GM21576 (cell line): ENCODE data around the gene PSAP.
"Not testable (repeated sequence)": the region's sequence is repeated elsewhere in the genome, so short reads cannot be mapped to it uniquely, and the experiment has no call there.

ENCODE experiments used
- ATAC-seq: cut with Tn5 transposase; IDR thresholded peaks from one replicate; pipeline ENCODE4 v1.9.1; 2021; ENCODE audit warnings: mild to moderate bottlenecking, moderate library complexity; ENCODE audit not compliant: unreplicated experiment

PSAP gene

DNA sequence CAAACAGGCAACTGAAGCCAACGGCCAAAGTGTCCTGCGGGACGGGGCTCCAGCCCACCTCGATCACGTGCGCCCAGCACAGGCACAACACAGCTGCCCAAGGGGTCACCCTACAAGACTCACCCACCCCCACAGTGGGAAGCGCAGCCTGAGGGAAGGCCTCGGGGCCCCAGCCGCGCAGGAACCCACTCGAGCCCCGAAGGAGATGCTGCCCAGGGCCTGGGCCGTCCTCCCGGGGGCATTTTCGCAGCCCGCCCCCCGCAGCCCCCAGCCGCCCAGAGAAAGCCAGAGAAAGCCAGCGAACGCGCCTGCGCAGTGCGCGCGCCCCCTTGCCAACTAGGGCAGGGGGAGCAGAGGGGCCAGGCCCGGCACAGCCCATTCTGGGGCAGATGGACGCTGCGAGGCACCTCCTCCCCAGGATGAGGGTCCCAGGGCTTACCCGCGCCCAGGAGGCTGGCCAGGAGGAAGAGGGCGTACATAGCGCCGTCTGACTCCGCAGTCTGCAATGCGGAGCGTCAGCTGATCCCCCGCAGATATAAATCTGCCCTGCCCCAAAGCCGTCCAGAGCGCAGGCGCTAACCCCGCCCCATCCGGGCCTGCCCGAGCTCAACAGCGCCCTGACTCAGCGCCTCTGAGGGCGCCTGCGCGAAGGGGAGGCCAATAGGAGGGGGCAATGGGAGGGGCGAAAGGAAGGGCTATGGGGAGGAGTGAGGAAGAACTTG, at the start of gene PSAP:
TSS of gene PSAP (minus strand) at position 509 of the 722 bp plus-strand sequence. CDS start at position 479, 30 bp downstream.
- ATAC-seq, result peak; percentile 89

DNA sequence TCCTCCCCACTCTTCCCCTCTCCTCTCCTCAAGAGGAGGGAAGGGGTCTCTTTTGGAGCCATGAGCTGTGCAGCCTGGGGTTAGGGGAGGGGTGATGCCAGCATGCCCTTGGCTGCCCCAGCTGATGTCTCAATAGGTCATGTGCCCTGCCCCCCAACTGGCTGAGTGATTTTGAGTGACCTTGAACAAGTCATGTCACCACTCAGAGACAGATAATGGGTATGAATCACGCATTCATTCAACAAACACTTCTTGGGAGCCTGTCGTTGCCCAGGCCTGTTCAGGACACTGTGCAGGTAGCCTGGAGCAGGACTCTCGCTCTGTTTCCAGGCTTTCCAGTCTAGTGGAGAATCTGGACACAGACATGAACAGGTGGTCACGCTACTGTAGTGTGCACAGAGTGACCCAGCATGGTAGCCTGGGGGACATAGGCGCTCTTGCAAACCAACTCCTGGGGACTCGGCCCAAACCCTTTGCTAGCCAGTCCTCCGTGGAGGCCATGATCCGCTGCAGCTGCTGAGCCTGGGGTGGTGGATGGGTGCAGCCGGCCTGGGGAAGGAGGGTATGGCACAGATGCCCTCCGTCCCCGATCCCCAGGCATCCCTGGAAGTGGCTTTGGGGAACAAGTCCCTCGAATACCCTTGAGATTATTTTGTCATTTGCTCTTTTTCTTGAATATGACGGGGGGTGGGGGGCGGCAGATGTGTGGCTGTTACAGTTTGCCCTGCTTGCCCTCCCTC, 49.6 kb upstream of the PSAP start:
- ATAC-seq, result no peak

GRCh38 chr10:71899665-71900412, 48.8 kb upstream of the PSAP start:
- ATAC-seq, result no peak

DNA sequence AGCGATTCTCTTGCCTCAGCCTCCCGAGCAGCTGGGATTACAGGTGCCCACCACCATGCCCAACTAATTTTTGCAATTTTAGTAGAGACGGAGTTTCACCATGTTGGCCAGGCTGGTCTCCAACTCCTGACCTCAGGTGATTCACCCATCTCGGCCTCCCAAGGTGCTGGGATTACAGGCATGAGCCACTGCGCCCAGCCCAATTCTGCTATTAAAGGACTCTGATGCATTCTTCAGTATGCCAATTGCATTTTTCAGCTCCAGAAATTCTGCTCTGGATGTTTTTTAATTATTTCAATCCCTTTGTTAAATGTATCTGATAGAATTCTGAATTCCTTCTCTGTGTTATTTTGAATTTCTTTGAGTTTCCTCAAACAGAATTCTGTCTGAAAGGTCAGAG, 47.3 kb upstream of the PSAP start:
- ATAC-seq, result not testable (repeated sequence)

GRCh38 chr10:71893920-71894319, 42.9 kb upstream of the PSAP start:
- no peak for ATAC-seq

- no peak for ATAC-seq
These were observed 42.3 kb upstream of the PSAP start for GRCh38 chr10:71893258-71893815.

- ATAC-seq, result no peak
These were observed 40.4 kb upstream of the PSAP start for GRCh38 chr10:71891437-71891836.

- ATAC-seq, result no peak
These were observed 38.4 kb upstream of the PSAP start for GRCh38 chr10:71889388-71889987.

- ATAC-seq, result peak; percentile 83
These were observed 37.8 kb upstream of the PSAP start for GRCh38 chr10:71888623-71889387.

- ATAC-seq, result no peak
These were observed 37.2 kb upstream of the PSAP start for GRCh38 chr10:71888248-71888622.

GRCh38 chr10:71887743-71888142, 36.7 kb upstream of the PSAP start:
- no peak for ATAC-seq

DNA sequence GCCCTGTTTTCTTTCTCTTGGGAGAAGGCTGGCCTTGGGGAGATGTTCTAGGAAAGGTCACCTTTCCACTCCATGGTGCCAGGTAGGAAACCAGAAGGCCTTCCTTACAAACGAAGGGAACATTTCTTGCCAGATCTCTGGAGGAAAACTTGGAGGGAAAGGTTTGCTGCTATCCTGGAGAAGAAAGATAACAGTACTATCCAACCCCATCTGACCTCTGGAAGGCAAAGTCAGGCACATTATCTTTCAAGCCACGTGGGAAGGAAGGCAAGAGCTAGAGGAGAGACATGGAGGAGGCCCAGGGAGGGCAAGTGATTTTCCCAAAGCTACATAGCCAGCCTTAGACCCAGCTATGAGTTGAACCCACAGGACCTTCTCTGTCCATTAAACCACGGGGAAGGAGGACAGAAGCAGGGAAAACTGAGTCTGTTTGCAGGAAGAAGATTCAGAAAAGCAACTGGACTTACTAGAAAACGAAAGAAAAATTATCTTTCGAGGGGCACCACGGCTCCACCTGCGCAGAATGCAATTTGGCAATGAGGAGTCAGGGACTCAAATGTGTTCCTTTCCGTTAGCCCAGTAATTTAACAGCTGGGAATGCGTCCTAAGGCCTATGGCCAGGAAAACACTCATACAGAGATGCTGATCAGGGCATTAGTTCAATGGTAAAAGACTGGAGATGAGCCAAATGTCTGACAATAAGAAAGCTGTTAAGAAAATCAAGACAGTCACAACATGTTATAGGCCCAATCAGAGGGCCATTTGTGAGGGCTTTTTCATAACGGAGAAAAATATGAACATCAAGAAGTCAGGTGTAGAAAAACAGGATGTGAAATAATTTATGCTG, 32.0 kb upstream of the PSAP start:
- ATAC-seq, result no peak

- ATAC-seq, result no peak
These were observed 30.8 kb upstream of the PSAP start for GRCh38 chr10:71881647-71882355.

- ATAC-seq, result not testable (repeated sequence)
These were observed 30.2 kb upstream of the PSAP start for GRCh38 chr10:71881307-71881624.

- no peak for ATAC-seq
These were observed 29.6 kb upstream of the PSAP start for GRCh38 chr10:71880425-71881306.

- no peak for ATAC-seq
These were observed 27.4 kb upstream of the PSAP start for GRCh38 chr10:71878327-71879034.

DNA sequence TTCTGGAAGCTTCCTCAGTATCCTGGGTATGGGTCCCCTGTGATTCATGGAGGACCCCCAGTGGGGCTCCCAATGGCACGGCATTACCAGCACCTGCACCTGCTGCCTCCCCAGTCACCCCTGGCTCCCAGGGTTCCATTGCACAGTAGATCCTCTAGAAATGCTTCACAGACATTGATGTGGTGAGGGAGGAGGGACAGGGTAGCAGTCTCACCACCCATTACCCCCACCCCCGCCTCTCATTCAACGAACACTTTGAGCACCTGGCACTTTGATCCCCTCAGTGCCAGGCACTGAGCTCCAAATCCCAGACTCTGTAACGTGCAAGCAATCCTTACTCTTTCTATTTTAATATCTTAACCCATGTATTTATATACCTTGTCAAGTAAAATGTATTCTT, 26.8 kb upstream of the PSAP start:
- no peak for ATAC-seq
